UCSD-AML1 (cell line): Measurements from ENCODE around the gene RPS28.
"Not testable (repeated sequence)": the region's sequence is repeated elsewhere in the genome, so short reads cannot be mapped to it uniquely, and the experiment has no call there.

Source experiments
- DNase-seq: peaks from one replicate; lab custom pipeline; 2025; ENCODE audit not compliant: unreplicated experiment; lab: John Stamatoyannopoulos, UW

The RPS28 gene

DNA sequence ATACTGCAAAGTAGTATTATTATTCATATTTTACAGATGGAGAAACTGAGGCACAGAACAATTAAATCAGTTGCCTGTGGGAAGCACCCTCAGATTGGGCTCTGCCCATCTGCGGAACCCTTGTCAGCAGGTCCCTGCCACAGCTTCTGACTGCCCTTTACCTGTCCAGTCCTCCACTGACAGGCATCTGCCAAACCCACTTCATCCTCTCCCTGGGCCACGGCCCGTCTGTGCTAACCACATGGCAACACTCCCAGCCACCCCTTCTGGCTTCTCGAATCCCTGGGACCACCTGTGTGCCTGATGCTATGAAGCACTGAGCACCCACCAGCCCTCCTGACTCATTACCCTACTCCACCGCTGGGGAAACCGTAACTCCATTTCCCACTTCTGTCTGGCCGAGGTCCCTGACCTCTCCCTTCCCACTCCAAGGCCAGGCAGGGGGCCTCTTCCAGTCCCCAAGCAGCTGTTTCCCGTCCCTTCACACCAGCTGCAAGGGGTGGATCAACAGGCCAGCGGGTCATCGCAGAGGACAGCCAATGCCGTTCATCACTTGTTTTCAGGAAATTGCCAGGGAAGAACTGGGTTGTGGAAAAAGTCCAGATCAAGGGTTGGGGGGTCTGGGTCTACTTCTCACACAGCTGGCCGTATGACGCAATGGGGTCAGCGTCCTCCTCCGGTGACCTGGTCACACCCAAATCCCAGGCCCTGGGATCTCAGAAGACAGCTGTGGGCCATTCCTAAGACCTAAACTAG, 19.2 kb downstream of the RPS28 start:
- DNase-seq = peak; percentile 23

DNA sequence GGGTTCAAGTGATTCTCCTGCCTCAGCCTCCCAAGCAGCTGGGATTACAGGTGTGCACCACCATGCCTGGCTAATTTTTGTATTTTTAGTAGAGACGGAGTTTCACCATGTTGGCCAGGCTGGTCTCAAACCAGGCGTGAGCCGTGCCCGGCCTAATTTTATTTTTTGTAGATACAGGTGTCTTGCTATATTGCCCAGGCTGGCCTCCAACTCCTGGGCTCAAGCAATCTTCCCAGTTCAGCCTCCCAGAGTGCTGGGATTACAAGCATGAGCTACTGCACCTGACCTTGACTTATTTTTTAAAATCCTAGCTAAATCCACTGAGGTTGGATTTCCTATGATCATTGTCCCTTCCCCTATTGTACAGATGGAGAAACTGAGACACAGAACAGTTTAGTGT, 20.2 kb downstream of the RPS28 start:
- DNase-seq = not testable (repeated sequence)

DNA sequence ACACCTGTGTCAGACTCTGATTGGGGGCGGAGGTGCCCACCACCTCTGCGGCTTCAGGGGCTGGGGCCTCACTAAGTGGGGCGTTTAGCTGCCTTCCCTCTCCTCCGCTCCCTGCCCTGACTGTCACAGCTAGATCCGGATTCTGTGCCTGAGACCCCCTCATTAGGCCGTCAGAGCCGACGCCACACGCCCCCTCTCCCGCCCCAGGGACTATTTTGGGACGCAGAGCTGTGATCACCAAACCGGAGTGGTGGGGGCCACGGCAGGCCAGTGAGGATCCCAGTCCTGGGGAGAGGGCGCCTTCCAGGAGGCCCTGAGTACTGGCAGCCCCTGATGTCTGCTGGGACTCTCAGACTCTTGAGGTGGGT, 21.0 kb downstream of the RPS28 start:
- DNase-seq = no peak

DNA sequence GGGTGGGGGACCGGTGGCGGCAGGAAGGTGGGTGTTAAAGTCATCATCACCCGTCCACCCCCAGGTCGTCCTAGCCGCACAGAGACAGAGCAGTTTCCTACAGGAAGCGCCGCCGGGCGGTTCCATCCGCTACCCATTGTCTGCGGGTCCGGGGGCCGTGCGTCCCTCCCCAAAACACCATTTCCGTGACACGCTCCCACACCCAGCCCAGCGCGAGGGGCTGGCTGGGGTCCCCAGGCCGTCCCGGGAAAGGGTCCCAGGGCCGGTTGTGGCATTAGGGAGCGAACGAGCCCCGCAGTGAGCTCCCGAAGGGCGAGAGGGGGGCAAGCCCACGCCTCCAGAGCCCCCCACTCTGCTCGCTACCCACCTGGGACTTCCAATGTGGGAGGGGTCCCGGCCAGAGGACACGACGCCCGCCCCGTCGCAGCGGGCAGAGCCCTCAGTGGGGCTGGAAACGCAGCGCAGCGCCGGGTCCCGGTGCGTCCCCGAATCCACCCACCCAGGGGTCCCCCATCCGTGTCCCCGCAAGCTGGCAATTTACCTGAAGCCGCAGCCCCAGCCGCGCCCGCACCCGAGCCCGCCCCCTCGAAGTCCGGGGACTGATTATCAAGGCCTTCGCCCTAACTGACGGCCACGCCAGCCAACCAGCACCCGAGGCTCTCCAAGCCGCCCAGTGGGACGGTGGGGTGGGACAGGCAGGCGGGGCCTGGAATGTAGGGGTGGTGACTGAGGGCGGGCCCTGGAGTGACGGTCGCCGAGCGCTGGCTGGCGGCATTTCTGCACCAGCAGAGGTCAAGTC, 21.6 kb downstream of the RPS28 start, which contains the start of gene KANK3:
KANK3 (minus strand) TSS at position 579 of the 799 bp plus-strand sequence. CDS start 5,434 bp downstream, outside the sequence.
- DNase-seq = peak; percentile 92

DNA sequence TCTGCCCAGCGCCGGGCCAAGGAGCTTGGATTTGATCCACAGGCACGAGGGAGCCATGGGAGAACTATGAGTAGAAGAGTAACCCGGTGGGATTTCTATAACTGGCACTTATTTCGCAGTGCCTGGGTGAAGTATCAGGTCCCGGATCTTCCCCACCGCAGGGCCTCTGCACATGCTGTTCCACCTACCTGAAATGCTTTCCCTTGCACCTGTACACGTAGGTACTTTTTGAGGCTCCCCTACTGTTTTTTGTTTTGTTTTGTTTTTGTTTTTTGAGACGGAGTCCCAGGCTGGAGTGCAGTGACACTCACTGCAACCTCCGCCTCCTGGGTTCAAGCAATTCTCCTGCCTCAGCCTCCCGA, 22.2 kb downstream of the RPS28 start:
- no peak for DNase-seq

DNA sequence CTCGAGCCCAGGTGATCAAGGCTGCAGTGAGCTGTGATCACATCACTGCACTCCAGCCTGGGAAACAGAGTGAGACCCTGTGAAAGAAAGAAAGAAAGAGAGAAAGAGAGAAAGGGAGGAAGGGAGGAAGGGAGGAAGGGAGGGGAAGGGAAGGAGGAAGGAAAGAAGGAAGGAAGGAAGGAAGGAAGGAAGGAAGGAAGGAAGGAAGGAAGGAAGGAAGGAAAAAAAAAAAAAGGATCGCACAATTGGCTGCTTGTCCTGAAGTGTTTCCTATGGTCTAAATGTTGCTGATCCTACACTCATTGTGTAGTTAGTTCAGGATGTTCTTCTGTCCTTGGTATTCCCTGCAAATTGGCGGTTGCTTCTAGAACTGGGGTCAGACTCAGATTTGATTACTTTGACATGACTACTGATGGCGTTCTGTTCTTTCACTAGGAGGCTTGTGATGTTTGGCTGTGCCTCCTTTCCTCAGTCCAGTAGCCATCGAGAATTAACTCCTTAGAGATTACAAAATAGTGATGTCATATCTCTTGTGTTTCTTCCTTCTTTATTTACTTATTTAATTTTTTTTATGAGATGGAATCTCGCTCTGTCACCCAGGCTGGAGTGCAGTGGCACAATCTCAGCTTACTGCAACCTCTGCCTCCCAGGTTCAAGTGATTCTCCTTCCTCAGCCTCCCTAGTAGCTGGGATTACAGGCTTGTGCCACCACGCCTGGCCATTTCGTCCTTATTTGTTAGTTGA, 28.5 kb downstream of the RPS28 start:
- not testable (repeated sequence) for DNase-seq

DNA sequence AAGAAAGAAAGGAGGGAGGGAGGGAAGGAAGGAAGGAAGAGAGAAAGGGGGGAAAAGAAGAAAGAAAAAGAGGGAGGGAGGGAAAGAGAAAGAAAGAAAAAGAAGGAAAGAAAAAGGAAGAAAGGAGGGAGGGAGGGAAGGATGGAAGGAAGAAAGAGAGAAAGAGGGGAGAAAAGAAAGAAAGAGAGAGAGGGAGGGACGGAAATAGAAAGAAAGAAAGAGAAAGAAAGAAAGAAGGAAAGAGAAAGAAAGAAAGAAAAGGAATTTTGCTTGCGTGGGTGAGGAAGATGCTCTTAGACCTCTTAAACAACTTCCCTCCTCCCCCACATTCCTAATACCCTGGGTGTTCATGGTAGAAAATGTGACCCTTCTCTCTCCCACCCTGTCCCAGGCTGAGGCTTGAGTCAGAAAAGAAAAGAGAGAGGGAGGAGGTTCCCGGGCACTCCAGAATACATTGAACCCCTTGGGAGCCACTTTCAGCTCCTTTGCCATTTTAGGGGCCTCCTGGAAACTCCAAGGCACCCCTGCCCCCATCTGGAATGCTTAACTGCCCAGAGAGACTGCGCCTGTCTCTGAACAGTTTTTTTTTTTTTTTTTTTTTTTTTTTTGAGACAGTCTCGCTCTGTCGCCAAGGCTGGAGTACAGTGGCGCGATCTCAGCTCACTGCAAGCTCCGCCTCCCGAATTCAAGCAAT, 31.0 kb downstream of the RPS28 start:
- DNase-seq = no peak

DNA sequence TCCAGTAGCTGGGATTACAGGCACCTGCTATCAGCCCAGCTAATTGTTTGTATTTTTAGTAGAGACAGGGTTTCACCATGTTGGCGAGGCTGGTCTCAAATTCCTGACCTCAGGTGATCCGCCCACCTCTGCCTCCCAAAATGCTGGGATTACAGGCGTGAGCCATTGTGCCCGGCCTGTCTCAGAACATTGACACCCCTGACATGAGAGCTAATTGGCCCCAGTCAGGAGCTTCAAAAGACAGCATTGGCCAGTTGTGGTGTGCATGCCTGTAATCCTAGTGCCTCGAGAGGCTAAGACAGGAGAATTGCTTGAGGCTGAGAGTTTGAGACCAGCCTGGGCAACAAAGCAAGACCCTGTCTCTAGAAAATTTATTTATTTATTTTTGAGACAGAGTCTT, 31.5 kb downstream of the RPS28 start:
- DNase-seq = not testable (repeated sequence)

DNA sequence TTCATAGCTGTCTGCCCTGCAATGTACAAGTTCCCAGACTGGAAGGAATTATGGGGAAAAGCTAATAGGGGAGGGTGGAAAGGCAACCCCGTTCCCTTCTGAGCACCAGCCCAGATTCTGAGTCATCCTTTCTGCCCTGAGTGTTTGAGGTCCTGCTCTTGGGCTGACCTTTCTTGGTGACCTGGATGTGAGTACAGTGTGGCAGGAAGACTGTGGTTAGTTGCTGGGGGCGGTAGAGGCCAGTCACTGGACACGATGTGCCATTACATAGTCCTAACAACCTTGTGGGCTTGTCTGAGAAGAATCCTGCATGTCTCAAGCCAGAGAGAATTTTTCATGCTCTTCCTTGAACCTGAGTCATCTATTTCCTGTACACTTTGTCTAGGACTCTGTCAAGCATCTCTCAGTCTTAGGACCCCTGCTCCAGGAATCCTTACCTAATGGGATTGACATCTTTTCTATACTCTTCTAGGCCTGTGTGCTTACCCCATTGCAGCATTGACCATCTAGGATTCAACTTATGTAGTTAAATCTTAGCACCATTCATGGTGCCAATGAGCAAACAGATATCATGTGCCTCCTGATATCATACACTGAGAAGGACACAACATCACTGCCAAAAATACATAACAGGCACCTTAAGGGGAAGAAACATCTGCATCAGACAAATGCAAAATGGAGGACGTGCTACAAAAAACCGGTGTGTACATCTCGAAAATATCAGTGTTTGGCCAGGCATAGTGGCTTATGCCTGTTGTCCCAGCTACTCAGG, 34.5 kb downstream of the RPS28 start:
- peak; percentile 26 for DNase-seq

DNA sequence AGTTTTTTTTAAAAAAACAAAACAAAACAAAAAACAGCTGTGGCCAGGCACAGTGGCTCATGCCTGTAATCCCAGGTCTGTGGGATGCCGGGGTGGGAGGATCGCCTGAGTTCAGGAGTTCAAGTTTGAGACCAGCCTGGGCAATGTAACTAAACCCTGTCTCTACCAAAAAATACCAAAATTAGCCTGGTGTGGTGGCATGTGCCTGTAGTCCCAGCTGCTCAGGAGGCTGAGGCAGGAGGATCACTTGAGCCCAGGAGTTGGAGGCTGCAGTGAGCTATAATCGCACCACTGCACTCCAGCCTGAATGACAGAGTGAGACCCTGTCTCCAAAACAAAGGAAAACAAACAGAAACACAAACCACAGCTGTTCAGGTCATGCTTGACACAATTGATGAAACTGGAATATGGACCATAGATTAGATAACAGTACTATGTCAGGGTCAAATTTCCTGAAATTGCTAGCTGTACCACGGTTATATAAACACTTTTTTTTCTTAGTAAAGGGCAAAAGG, 35.8 kb downstream of the RPS28 start:
- no peak for DNase-seq

DNA sequence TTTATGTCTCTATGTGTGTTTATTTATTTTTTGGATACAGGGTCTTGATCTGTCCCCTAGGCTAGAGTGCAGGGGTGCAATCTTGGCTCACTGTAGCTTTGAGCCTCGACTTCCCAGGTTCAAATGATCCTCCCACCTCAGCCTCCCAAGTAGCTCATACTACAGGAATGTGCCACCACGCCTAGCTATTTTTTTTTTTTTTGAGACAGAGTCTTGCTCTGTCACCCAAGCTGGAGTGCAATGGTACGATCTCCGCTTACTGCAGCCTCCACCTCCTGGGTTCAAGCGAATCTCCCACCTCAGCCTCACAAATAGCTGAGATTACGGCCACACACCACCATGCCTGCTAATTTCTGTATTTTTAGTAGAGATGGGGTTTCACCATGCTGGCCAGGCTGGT, 37.7 kb downstream of the RPS28 start:
- DNase-seq = no peak

DNA sequence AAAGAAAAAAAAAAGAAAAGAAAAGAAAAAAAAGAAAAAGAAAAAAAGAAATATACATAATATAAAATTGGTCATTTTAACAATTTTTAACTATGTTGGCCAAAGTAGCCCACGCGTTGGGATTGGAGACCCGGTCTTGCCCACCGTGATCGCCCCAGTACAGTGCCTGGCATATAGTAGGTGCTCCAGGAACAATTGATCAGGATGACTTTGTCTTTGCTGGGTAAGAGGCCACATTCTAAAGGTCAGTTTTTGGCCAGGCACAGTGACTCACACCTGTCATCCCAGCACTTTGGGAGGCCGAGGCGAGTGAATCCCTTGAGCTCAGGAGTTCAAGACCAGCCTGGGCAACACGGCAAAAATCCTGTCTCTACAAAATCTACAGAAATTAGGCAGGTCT, 38.9 kb downstream of the RPS28 start:
- no peak for DNase-seq

DNA sequence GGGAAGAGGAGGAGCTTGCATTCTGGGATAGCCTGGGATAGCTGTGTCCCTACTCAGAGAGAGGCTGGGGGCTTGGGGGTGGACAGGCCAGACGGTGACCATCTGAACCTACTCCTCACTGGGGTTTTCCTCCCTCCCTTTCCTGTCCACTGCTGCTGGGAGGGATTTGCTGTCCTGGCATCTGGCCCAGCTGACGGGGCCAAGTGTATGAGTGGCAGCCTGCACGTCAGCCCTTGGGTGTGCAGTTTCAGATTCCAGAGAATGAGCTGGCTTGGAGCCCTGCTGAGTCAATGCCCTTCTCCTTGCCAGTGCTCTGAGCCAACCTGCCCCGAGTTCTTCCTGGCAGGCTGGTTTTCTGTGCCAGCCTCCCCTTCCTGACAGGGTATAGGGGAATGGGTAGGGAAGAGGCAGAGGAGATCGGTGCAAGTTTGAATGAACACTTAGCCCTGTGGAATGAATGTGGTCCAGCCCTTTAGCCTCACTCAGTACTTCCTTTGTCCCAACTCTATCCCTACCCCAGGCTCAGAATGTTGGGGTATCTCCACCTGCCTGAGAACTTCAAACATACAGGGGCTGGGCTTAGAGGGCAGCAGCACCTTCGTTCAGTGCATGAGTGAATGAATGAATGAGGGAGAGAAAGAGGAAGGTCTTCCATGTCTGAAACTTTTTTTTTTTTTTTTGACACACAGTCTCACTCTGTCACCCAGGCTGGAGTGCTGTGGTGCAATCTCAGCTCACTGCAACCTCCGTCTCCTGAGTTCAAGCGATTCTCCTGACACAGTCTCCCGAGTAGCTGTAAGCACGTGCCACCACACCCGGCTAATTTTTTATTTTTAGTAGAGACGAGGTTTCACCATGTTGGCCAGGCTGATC, 40.9 kb downstream of the RPS28 start:
- no peak for DNase-seq

DNA sequence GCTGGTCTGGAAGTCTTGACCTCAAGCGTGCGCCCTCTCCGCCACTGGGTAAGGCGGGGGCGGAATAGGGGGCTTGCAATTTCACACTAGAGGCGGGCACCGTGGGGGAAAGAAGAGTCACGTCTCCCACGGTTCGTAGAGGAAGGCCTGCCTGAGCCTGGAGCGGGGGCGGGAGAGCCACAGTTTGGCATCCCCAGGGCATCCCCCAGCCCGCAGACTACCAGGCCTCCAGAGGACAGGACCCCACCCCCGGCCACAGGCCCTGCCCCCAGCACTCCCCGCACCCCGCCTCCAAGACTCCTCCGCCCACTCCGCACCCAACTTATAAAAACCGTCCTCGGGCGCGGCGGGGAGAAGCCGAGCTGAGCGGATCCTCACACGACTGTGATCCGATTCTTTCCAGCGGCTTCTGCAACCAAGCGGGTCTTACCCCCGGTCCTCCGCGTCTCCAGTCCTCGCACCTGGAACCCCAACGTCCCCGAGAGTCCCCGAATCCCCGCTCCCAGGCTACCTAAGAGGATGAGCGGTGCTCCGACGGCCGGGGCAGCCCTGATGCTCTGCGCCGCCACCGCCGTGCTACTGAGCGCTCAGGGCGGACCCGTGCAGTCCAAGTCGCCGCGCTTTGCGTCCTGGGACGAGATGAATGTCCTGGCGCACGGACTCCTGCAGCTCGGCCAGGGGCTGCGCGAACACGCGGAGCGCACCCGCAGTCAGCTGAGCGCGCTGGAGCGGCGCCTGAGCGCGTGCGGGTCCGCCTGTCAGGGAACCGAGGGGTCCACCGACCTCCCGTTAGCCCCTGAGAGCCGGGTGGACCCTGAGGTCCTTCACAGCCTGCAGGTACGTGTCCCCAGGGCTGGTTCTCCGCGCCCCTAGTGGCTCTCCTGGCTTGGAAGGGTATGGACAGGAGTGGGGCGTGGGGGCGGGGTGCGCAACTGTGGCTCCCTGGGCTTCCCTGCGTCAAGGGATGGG, 42.8 kb downstream of the RPS28 start, which contains the start of gene ANGPTL4:
ANGPTL4 (plus strand) TSS at position 353 of the 969 bp plus-strand sequence; CDS start at position 520, 167 bp downstream.
- DNase-seq = peak; percentile 67

DNA sequence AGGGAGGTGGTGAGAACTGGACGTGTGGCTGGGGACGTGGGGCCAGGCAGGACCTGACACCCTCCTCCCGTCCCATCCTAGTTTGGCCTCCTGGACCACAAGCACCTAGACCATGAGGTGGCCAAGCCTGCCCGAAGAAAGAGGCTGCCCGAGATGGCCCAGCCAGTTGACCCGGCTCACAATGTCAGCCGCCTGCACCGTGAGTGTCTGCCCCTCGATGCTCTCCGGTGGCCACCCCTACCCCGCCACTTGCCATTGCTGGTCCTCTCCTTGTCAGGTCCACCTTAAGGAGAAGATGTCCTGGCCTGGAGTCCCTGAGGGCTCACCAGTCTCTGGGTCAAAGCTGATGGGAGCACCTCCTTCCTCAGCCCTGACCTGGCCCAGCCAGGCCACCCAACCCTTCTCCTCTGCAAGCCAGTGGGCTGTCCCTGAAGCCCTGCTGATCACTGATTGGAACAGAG, 44.9 kb downstream of the RPS28 start:
- no peak for DNase-seq

DNA sequence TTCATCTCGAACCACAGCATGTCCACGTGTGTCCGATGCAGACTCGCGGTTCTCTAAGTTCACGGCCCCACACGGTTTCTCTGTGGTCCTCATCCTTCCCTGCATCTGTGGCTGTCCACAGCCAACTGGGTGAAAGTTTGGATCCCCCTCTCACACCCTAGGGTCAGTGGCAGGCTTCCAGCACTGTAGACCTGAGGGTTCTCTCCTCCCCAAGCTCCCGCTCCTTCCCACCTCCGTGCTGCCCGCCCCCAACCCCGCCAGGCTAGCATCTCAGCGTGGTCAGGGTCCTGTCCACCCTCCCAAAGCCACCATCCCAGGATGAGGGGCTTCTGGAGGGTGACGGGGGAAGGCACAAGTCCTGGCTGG, 45.6 kb downstream of the RPS28 start:
- DNase-seq = no peak

DNA sequence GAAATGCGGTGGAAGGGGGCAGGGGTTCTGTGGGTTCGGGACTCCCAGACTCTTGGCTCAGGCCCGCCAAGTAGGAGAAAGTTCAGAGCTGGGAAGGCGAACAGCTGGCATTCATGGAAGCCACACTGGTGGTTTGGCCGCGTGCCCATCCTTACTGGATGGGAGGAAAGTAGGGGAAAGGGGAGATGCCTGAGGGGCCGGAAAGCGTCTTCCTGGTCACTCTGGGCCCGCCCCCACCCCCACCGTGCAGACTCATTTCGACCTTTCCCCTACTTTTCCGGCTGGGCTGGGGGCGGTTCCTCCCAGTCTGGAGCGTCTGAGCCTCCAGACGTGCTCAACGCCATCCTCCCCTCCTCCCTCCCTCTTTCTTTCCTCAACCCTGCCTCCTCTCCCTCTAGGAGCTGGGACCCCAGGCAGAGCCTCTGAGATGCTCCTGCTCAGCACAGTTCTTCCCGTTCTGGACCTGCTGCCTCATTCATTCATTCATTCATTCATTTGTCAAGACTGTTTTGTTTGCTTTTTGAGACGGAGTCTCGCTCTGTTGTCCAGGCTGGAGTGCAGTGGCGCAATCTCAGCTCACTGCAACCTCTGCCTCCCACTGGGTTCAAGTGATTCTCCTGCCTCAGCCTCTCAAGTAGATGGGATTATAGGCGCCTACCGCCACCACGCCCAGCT, 46.2 kb downstream of the RPS28 start:
- DNase-seq = peak; percentile 70
